HG03469 (cell line): ENCODE measurements around the gene FOXE1.

Experiments
- ATAC-seq: cut with Tn5 transposase; IDR thresholded peaks from one replicate; pipeline ENCODE4 v1.9.1; 2021; ENCODE audit warnings: mild to moderate bottlenecking, moderate library complexity, moderate number of reproducible peaks; ENCODE audit not compliant: unreplicated experiment

FOXE1 gene

GRCh38 chr9:97853056-97853843 lies at the start of gene FOXE1:
FOXE1 (plus strand) TSS chr9:97853226; CDS start chr9:97853915, 689 bp downstream.
- no peak for ATAC-seq

GRCh38 chr9:97804059-97804365 lies 49.0 kb upstream of the FOXE1 start:
- no peak for ATAC-seq

DNA sequence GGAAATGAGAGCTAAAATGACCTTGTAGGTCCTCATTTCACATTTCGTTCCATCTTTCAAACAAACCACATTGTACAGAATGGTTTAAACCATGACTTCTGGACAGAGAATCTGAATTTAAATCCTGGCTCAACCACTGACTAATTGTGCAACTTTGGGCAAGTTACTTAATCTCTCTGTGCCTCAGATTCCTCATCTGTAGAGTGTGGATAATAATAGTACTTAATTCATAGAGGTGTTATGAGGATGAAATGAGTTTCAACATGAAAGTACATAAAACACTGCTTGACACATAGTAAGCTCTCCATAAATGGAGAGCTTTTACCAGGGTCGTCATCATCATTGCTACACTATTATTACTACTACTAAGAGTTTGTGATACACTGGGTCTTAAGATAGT lies 46.3 kb upstream of the FOXE1 start:
- no peak for ATAC-seq

- no peak for ATAC-seq
Observed at GRCh38 chr9:97807681-97808080, 45.3 kb upstream of the FOXE1 start.

DNA sequence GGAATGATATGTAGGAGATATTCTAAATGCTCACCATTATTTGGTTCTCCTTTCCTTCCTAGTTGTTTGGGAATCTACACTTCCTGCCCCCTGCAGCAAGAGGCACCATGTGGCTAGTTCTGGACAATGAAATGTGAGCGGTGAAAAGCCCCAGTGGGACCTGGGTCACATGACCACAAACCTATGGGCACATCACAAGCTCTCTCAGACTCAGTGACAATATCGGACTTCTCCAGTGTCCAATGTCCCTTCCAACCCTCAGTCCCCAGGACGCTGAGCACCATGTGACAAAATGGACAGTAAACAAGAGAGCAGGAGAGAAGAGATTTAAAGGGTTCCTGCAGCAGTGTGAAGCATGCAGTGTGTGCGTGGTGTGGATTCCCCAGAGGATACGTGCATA lies 44.6 kb upstream of the FOXE1 start:
- no peak for ATAC-seq

GRCh38 chr9:97808972-97809371 lies 44.1 kb upstream of the FOXE1 start:
- ATAC-seq = no peak

GRCh38 chr9:97809666-97810344 lies 43.2 kb upstream of the FOXE1 start:
- no peak for ATAC-seq

DNA sequence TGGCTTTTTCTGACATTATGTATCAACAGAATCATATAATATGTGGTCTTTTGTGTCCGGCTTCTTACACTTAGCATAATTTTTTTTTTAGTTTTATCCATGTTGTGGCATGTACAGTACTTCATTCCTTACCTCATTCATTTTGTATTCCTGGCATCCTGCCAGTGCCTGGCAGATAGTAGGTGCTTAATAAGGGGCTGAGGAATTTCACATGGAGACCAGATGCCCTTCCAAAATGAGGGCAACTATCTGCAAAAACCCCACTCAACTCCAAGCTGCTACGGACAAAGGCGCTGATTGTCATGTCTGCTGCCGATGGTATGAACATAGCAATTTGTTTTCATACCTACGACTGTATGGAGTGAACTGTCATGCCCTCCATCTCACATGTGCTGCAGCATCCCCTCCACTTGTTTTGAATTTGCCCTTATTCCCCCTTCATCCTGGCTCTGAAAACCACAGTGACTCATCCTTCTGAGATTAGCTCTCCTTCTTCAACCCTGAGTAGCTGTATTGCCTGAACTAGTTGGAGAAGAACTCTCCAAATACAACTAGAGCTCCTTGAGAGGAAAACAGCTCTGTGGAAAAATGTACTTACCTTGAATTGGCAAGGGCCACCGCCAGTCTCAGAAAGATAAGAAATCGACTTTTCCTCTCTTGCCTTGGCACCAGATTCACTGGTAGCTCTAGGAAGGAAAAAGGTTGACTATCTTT lies 41.3 kb upstream of the FOXE1 start:
- no peak for ATAC-seq

DNA sequence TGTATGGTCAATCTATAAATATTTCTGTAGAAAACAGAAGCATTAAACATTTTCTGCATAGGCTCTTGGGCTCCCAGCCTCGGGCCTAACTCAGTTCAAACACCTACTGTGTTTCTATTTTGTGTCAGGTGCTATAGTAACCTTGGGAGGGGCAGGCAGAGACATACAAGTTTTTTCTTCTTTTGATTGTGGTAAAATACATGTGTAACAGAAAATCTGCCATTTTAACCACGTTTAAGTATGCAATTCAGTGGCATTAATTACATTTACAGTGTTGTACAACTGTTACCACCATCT lies 40.8 kb upstream of the FOXE1 start:
- ATAC-seq = no peak

GRCh38 chr9:97813072-97813471 lies 40.0 kb upstream of the FOXE1 start:
- no peak for ATAC-seq

GRCh38 chr9:97819735-97820134 lies 33.3 kb upstream of the FOXE1 start:
- ATAC-seq = no peak

DNA sequence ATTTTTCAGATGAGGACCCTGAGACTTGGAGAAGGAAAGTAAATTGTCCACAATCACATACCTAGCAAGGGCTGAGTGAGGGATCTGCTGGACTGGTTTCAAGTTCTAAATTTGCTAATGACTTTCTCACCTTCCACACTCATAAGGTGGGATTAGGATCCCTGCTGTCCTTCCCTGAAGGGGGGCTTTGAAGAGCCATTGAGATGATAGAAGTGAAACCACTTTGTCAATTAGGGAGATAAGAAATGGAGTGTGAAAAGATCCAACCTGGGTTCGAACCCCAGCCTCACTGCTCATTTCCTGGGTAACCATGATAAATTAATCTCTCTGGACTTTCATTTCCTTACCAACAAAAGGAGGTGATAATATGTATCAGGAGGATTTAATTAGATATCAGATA lies 32.7 kb upstream of the FOXE1 start:
- ATAC-seq = no peak

GRCh38 chr9:97830884-97831829 lies 21.9 kb upstream of the FOXE1 start:
- ATAC-seq = no peak

DNA sequence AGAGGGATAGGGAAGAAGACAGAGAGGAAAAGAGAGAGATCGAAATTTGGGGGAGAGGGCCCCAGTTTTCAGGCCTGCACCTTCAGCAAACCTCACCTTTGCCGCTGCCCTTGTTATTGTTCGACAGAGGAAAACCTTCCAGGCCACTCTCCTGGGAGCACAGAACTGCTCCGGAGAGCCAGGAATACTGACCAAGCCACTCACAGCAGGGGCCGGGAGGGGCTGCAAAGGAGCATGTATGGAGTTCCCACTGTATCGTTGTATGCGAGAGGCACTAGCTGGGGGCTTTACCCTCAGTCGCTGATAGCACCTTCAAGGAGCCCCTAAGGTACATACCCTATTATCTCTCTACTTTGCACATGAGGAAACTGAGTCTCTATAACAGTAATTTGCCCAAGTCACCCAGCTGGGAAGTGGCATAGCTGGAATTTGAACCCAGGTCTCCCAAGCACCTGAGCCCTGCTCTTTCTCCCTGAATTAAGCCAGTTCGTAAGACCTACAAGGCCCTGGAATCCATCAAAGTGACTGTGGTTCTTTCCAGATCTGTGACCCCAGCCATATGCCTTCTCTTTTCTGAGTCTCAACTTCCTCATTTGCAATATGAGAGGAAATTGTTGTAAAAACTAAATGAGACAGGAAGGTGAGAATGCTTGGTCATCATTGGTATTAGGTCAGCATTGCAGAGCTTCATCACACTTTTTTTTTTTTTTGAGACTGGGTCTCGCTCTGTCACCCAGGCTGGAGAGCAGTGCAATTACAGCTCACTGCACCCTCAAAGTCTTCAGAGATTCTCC lies 21.0 kb upstream of the FOXE1 start:
- no peak for ATAC-seq

- ATAC-seq = no peak
Observed at GRCh38 chr9:97840521-97840920, 12.5 kb upstream of the FOXE1 start.

GRCh38 chr9:97842960-97843359 lies 10.1 kb upstream of the FOXE1 start:
- ATAC-seq = no peak

DNA sequence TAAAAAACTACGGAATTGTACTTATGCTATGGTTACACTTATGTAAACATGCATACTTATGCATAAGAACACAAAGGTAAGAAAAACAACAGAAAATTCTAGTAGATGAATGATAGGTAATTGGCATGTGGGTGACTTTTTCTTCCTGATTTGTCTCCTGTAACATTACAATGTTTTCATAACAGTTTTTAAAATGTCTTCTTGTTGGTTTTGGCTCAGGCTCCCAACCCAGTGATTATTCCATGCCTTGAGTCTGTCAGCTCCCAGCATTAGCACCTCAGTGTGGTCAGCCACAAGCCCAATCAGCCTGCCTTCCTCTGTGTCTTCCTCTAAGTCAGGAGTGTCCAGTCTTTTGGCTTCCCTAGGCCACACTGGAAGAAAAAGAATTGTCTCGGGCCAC lies 7.9 kb upstream of the FOXE1 start:
- no peak for ATAC-seq

- ATAC-seq = no peak
Observed at GRCh38 chr9:97845763-97846162, 7.3 kb upstream of the FOXE1 start.

DNA sequence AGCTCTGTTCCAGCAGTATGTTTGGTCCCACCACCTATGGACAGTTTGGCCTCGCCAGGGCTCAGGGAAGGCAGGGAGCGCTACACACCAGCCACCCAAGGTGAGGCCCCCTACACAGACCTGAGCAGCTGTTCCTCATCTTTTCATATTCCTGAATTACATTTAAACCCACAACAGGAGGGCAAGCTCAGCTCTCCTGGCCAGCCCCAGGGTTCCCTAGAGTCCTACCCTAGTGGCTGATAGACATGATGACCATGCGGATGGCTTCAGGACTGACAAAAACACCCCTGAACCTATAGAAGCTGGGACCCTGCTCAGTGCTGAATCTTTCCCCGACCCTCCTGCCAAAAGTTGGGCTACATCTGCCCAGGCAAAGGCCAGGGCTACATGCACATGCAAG lies 6.7 kb upstream of the FOXE1 start:
- no peak for ATAC-seq

- ATAC-seq = no peak
Observed at GRCh38 chr9:97847474-97848214, 5.4 kb upstream of the FOXE1 start.
